CD14-positive monocyte (primary cell): ENCODE data around the gene UBE2E1. TPM values are rescaled to one million over a fixed set of nuclear protein-coding genes. Genes with fewer than 3 reads are reported as not detected.
A peak's percentile ranks its signal among the peaks of the same experiment; 100 is the strongest.
"Not testable (repeated sequence)": the region's sequence is repeated elsewhere in the genome, so short reads cannot be mapped to it uniquely, and the experiment has no call there.

Experiments
- DNase-seq, 3 donors: peaks; one replicate each; pipeline ENCODE4 v3.0.0-alpha.2; 2011 to 2022
- H2AFZ ChIP-seq: 2 replicates; pipeline ENCODE4 v1.6.0; 2012; ENCODE audit warnings: mild to moderate bottlenecking, low read depth, low read length, inconsistent platforms; ENCODE audit not compliant: insufficient read depth, poor library complexity, severe bottlenecking
- H3K27ac ChIP-seq, 2 donors: 1 replicate in 1 of 2; 2 replicates in 1 of 2; pipeline ENCODE4 v1.5.1; 2012 to 2013; ENCODE audit warnings: low read length in 2 of 2, control low read depth in 1 of 2, inconsistent platforms in 1 of 2, low read depth in 1 of 2, mild to moderate bottlenecking in 1 of 2
- H3K27me3 ChIP-seq, 2 donors: one replicate each; pipeline versions ENCODE4 v1.6.0 to v1.6.1; 2011 to 2013; ENCODE audit warnings: low read length in 2 of 2; ENCODE audit not compliant: control insufficient read depth in 2 of 2, insufficient read depth in 2 of 2
- H3K36me3 ChIP-seq, 2 donors: replicated peaks in 1 of 2; 1 replicate in 1 of 2; 2 replicates in 1 of 2; pipeline versions ENCODE4 v1.5.1 to v1.6.1; 2012 to 2013; ENCODE audit warnings: low read length in 2 of 2, control low read depth in 1 of 2, inconsistent platforms in 1 of 2, mild to moderate bottlenecking in 1 of 2; ENCODE audit not compliant: insufficient read depth in 2 of 2, control insufficient read depth in 1 of 2
- H3K4me1 ChIP-seq, 2 donors: 1 replicate in 1 of 2; 2 replicates in 1 of 2; pipeline versions ENCODE4 v1.5.1 to v1.6.1; 2012 to 2013; ENCODE audit warnings: low read length in 2 of 2, control low read depth in 1 of 2, inconsistent platforms in 1 of 2, mild to moderate bottlenecking in 1 of 2, moderate library complexity in 1 of 2; ENCODE audit not compliant: insufficient read depth in 2 of 2, control insufficient read depth in 1 of 2
- H3K4me2 ChIP-seq: replicated peaks from 2 replicates; pipeline ENCODE3; 2012; ENCODE audit warnings: low read length, moderate library complexity, mild to moderate bottlenecking; ENCODE audit not compliant: poor library complexity, severe bottlenecking; ENCODE audit errors: extremely low read depth
- H3K4me3 ChIP-seq, 3 experiments: fragments of 200-600 bp in 1 of 3; sonication (generic) in 1 of 3; replicated peaks in 1 of 3; 1 replicate in 2 of 3; 2 replicates in 1 of 3; pipeline ENCODE4 v1.5.1; 2011 to 2013; ENCODE audit warnings: low read length in 3 of 3, mild to moderate bottlenecking in 3 of 3, control low read depth in 2 of 3, low read depth in 2 of 3, inconsistent platforms in 1 of 3, moderate library complexity in 1 of 3
- H3K79me2 ChIP-seq: 2 replicates; pipeline ENCODE4 v1.6.0; 2012; ENCODE audit warnings: mild to moderate bottlenecking, control low read depth, inconsistent platforms, low read length, moderate library complexity; ENCODE audit not compliant: insufficient read depth
- H3K9ac ChIP-seq: 2 replicates; pipeline ENCODE4 v1.6.0; 2017; ENCODE audit warnings: low read length, mild to moderate bottlenecking; ENCODE audit not compliant: insufficient read depth, poor library complexity, severe bottlenecking
- H3K9me3 ChIP-seq, 2 donors: replicated peaks in 1 of 2; 1 replicate in 1 of 2; 2 replicates in 1 of 2; pipeline versions ENCODE4 v1.5.1 to v1.6.1; 2012 to 2013; ENCODE audit warnings: low read length in 2 of 2, control low read depth in 1 of 2; ENCODE audit not compliant: control insufficient read depth in 1 of 2, insufficient read depth in 1 of 2
- H4K20me1 ChIP-seq: 2 replicates; pipeline ENCODE4 v1.6.0; 2012; ENCODE audit warnings: mild to moderate bottlenecking, low read length, control low read depth, moderate library complexity; ENCODE audit not compliant: insufficient read depth
- H3K27ac Mint-ChIP-seq, 7 donors: one replicate each; pipeline ENCODE4 v1.8.0; 2020; ENCODE audit warnings: mild to moderate bottlenecking in 7 of 7, mixed read lengths in 7 of 7, moderate library complexity in 6 of 7, inconsistent platforms in 2 of 7
- H3K27me3 Mint-ChIP-seq, 3 donors: one replicate each; pipeline ENCODE4 v1.8.0; 2021 to 2022; ENCODE audit warnings: low read depth in 3 of 3, mild to moderate bottlenecking in 3 of 3, mixed read lengths in 3 of 3, moderate library complexity in 3 of 3, inconsistent platforms in 1 of 3
- H3K36me3 Mint-ChIP-seq, 2 donors: one replicate each; pipeline ENCODE4 v1.8.0; 2020; ENCODE audit warnings: mixed read lengths in 2 of 2, inconsistent platforms in 1 of 2, mild to moderate bottlenecking in 1 of 2
- H3K4me1 Mint-ChIP-seq: one replicate; pipeline ENCODE4 v1.8.0; 2020; ENCODE audit warnings: mild to moderate bottlenecking, mixed read lengths
- H3K4me3 Mint-ChIP-seq, 2 donors: one replicate each; pipeline ENCODE4 v1.8.0; 2020; ENCODE audit warnings: mild to moderate bottlenecking in 2 of 2, mixed read lengths in 2 of 2, moderate library complexity in 1 of 2
- H3K9me3 Mint-ChIP-seq, 7 donors: one replicate each; pipeline ENCODE4 v1.8.0; 2020 to 2022; ENCODE audit warnings: mixed read lengths in 7 of 7, mild to moderate bottlenecking in 6 of 7, moderate library complexity in 6 of 7, inconsistent platforms in 2 of 7
- WGBS: methylation state at CpG from one replicate; pipeline ENCODE4 v1.1.5; 2013; ENCODE audit warnings: missing lambda C conversion rate; ENCODE audit not compliant: insufficient coverage; 5-methylcytosine and 5-hydroxymethylcytosine counted together
- intact Hi-C, 2 donors: fragments of 100-400 bp; cut with micrococcal nuclease; formaldehyde crosslinking; loops; one replicate each; pipeline versions ENCODE4 v1.15.0 to v1.15.1; 2023
- polyA plus RNA-seq, 3 donors: library from polyadenylated mRNA; depleted of rRNA in 1 of 3; unstranded in 2 of 3; stranded (reverse) in 1 of 3; fragments of 300-500 nt in 2 of 3; fragments of >200 nt in 1 of 3; fragmentation: Illumina TruSeq in 2 of 3; gene quantifications; 1 replicate in 2 of 3; 2 replicates in 1 of 3; pipeline ENCODE4 v1.2.3, GENCODE V29; 2012 to 2021
- TF ChIP-seq, protein P1 (sequence below): fragments of 200-600 bp; IDR thresholded peaks from one replicate; pipeline ENCODE4 v1.8.0; 2022; ENCODE audit warnings: antibody characterized with exemption, mild to moderate bottlenecking

Gene UBE2E1
- polyA plus RNA-seq, 3 donors, result 31.3 to 60.2 (median 34.6) TPM

DNA sequence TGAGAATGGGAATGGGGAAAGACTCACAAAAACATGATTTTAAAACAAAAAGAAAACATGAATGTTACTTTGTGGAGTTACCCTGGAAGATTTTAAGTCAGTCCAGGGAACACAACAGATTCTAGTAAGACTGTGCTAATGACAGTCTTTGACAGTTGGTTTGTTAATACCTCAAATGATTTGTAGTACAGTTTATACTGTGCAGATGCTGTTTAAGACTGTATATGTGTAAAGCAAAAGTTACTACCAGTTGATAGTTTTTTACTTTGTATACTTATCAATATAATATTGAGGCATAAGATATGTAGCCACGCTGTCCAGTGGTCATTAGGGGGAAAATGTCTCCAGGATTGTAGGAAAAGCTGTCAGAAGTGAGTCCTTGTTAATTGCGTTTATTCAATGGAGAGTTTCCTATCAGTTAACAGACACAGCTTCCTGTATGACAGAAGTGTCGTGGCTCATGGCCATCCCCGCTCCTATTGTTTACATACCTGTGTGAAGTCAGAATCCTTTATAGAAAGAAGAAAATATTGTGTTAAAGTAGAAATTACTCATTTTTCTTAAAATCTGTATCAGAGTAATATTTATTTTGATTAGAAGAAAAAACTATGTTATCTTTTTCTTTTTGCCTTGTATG lies 75.1 kb downstream of the UBE2E1 start:
- Mint-ChIP-seq H3K4me1 (peaks cover 42% of the 10 kb centered on the region), H3K9me3 (peaks cover 3 to 7% (median 6%) of the 10 kb centered on the region in 7 donors), H3K27ac (no peak overlapping the region), H3K36me3 (peaks cover 13 to 25% of the 10 kb centered on the region in 2 donors), H3K4me3 (no peak overlapping the region), H3K27me3 (peaks cover 0 to 2% (median 1%) of the 10 kb centered on the region in 3 donors)
- peaks cover 10 to 11% of the 10 kb centered on the region in 2 donors for H3K4me1 ChIP-seq
- no peak overlapping the region for H3K27ac ChIP-seq
- intact Hi-C loops, result no loop called here
- peaks cover 95% of the 10 kb centered on the region for H4K20me1 ChIP-seq
- TF ChIP-seq, protein P1, sequence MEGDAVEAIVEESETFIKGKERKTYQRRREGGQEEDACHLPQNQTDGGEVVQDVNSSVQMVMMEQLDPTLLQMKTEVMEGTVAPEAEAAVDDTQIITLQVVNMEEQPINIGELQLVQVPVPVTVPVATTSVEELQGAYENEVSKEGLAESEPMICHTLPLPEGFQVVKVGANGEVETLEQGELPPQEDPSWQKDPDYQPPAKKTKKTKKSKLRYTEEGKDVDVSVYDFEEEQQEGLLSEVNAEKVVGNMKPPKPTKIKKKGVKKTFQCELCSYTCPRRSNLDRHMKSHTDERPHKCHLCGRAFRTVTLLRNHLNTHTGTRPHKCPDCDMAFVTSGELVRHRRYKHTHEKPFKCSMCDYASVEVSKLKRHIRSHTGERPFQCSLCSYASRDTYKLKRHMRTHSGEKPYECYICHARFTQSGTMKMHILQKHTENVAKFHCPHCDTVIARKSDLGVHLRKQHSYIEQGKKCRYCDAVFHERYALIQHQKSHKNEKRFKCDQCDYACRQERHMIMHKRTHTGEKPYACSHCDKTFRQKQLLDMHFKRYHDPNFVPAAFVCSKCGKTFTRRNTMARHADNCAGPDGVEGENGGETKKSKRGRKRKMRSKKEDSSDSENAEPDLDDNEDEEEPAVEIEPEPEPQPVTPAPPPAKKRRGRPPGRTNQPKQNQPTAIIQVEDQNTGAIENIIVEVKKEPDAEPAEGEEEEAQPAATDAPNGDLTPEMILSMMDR, result no peak
- no peak for DNase-seq
- H3K9ac ChIP-seq, result no peak overlapping the region
- H3K27me3 ChIP-seq, result no peaks in the 10 kb centered on the region
- H3K79me2 ChIP-seq, result peaks cover 21% of the 10 kb centered on the region
- no peak overlapping the region for H3K4me2 ChIP-seq
- peaks cover 0 to 3% of the 10 kb centered on the region in 2 donors for H3K9me3 ChIP-seq
- no peak overlapping the region for H2AFZ ChIP-seq
- no peak overlapping the region for H3K4me3 ChIP-seq
- peaks cover 0 to 16% of the 10 kb centered on the region in 2 donors for H3K36me3 ChIP-seq
- no CpG with 5 or more reads among the region's 4 CpGs for WGBS

DNA sequence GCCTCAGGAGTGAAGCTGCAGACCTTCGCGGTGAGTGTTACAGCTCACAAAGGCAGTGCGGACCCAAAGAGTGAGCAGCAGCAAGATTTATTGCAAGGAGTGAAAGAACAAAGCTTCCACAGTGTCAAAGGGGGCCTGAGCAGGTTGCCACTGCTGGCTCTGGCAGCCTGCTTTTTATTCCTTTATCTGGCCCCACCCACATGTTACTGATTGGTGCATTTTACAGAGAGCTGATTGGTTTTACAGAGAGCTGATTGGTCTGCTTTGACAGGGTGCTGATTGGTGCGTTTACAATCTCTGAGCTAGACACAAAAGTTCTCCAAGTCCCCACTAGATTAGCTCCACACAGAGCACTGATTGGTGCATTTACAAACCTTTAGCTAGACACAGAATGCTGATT lies 76.2 kb downstream of the UBE2E1 start:
- H3K27me3 Mint-ChIP-seq, H3K27ac ChIP-seq, H3K27me3 ChIP-seq, H3K4me2 ChIP-seq, H3K4me3 ChIP-seq, H3K4me3 Mint-ChIP-seq, H3K9ac ChIP-seq, intact Hi-C loops, DNase-seq, H3K9me3 Mint-ChIP-seq, H3K4me1 ChIP-seq, H3K9me3 ChIP-seq, H2AFZ ChIP-seq: not testable (repeated sequence)
- Mint-ChIP-seq H3K36me3 (peaks cover 13 to 28% of the 10 kb centered on the region in 2 donors), H3K4me1 (peaks cover 30% of the 10 kb centered on the region), H3K27ac (peak overlapping the region in 1 of 7 donors; percentile 80)
- Histone ChIP-seq H3K36me3 (peaks cover 0 to 16% of the 10 kb centered on the region in 2 donors), H4K20me1 (peaks cover 94% of the 10 kb centered on the region), H3K79me2 (peaks cover 24% of the 10 kb centered on the region)
- WGBS, result 0% methylated on average over 3 of the region's 4 CpGs
